ENCODE measurements around the gene PIK3R2. TPM values are rescaled to one million over a fixed set of nuclear protein-coding genes. Genes with fewer than 3 reads are reported as not detected.

Gene PIK3R2
- total and polyA plus RNA-seq, 2 of the 4 experiments (the other 2 are of a cell fraction) = 12.2 to 25.1 TPM

- Histone ChIP-seq H2AK9ac (replicated peaks; ENCODE audit: low read depth, low read length, poor library complexity) (peak overlapping the region; percentile 61), H3K23ac (ENCODE audit: low read depth, low read length) (peak overlapping the region; percentile 4), H3K9ac (ENCODE audit: low read depth, low read length) (0 out of 2 replicates have a peak overlapping the region, but pooled peaks have one; percentile 12), H2AFZ (replicated peaks; ENCODE audit: low read length, poor library complexity) (no peak overlapping the region), H2BK5ac (ENCODE audit: low read depth, low read length, poor library complexity, severe bottlenecking) (no peak overlapping the region), H3K9me1 (ENCODE audit: insufficient read depth, low read length) (peaks cover 14% of the 10 kb centered on the region), H3K4me1 (ENCODE audit: control insufficient read depth, insufficient read depth, low read length) (peaks cover 24% of the 10 kb centered on the region), H2AK5ac (ENCODE audit: low read depth, low read length) (0 out of 2 replicates have a peak overlapping the region, but pooled peaks have one; percentile 54), H3K27me3 (ENCODE audit: control insufficient read depth, insufficient read depth, low read length) (no peaks in the 10 kb centered on the region), H3K14ac (replicated peaks; ENCODE audit: low read depth, low read length) (no peak overlapping the region), H3K4me2 (ENCODE audit: low read depth, low read length) (no peak overlapping the region), H3K18ac (ENCODE audit: low read depth, low read length) (no peak overlapping the region), H4K20me1 (ENCODE audit: insufficient read depth, low read length) (peaks cover 29% of the 10 kb centered on the region), H2BK20ac (ENCODE audit: low read depth, low read length) (no peak overlapping the region), H4K91ac (ENCODE audit: insufficient read depth, low read depth, low read length) (no peak overlapping the region), H3K56ac (ENCODE audit: extremely low read depth, insufficient read depth, low read length) (no peak overlapping the region), H4K5ac (ENCODE audit: low read depth, low read length) (no peak overlapping the region), H3K27ac (ENCODE audit: insufficient read depth, low read length) (no peak overlapping the region; the same call in 1 of the 2 replicates), H3K9me3 (ENCODE audit: control insufficient read depth, insufficient read depth, low read length) (no peaks in the 10 kb centered on the region), H2BK15ac (ENCODE audit: low read depth, low read length) (no peak overlapping the region), H4K8ac (ENCODE audit: low read depth in 2 of 2, low read length in 2 of 2) (no peak overlapping the region), H3K4me3 (ENCODE audit: insufficient read depth, low read depth, low read length) (no peak overlapping the region), H3K36me3 (ENCODE audit: control insufficient read depth, insufficient read depth, low read length) (peaks cover 13% of the 10 kb centered on the region; the same call in 1 of the 2 replicates), H3K79me1 (ENCODE audit: low read depth in 1 of 2, low read length in 2 of 2) (peaks cover 15 to 49% of the 10 kb centered on the region in 2 experiments; a peak in 3 of 4 replicates), H2BK120ac (ENCODE audit: low read depth, low read length) (no peak overlapping the region), H3K4ac (ENCODE audit: low read depth, low read length) (no peak overlapping the region)
- in situ Hi-C loops (cut with MboI; ENCODE audit: low sequenced_read_pairs) (no loop called here), dilution Hi-C loops (cut with HindIII; ENCODE audit: low sequenced_read_pairs, unreplicated experiment) (no loop called here), intact Hi-C loops (cut with micrococcal nuclease) (loop anchor here (10.0 kb wide), 1 partner anchor 151 kb away; the partner anchor contains the start of gene ARRDC2)
- no peak for ATAC-seq (ENCODE audit: low read depth)
- POLR2A ChIA-PET (ENCODE audit: unreplicated experiment) = no interaction called here
- no peak for DNase-seq
- 93% methylated on average over 4 of the region's 6 CpGs; no CpG with 5 or more reads in 1 of the 2 experiments for WGBS, 2 experiments (ENCODE audit: extremely low coverage in 2 of 2, insufficient read length in 1 of 2)
- no TSS peak for BruUV-seq (replicated peaks)
- CTCF ChIA-PET = no interaction called here
- TF ChIP-seq USF2 (IDR thresholded peaks at IDR 0.05; ENCODE audit: low read depth, low read length) (no peak), MXI1 (IDR thresholded peaks at IDR 0.05; ENCODE audit: borderline replicate concordance, low read depth, low read length) (no peak), POLR2A (IDR thresholded peaks at IDR 0.05; ENCODE audit: low read depth, low read length) (no peak), RAD21 (IDR thresholded peaks at IDR 0.05; ENCODE audit: low read length) (no peak), SMC3 (IDR thresholded peaks at IDR 0.05; ENCODE audit: low read depth, low read length) (no peak), CEBPB (IDR thresholded peaks at IDR 0.05; ENCODE audit: low read depth, low read length) (no peak), ELK1 (IDR thresholded peaks at IDR 0.05; ENCODE audit: borderline replicate concordance, low read depth, low read length) (no peak), RCOR1 (IDR thresholded peaks at IDR 0.05; ENCODE audit: insufficient replicate concordance, low read length) (no peak), CHD1 (IDR thresholded peaks at IDR 0.05; ENCODE audit: low read depth, low read length) (no peak), NFE2L2 (IDR thresholded peaks at IDR 0.05; ENCODE audit: low read depth, low read length) (no peak)
- TF ChIP-seq, protein P1, sequence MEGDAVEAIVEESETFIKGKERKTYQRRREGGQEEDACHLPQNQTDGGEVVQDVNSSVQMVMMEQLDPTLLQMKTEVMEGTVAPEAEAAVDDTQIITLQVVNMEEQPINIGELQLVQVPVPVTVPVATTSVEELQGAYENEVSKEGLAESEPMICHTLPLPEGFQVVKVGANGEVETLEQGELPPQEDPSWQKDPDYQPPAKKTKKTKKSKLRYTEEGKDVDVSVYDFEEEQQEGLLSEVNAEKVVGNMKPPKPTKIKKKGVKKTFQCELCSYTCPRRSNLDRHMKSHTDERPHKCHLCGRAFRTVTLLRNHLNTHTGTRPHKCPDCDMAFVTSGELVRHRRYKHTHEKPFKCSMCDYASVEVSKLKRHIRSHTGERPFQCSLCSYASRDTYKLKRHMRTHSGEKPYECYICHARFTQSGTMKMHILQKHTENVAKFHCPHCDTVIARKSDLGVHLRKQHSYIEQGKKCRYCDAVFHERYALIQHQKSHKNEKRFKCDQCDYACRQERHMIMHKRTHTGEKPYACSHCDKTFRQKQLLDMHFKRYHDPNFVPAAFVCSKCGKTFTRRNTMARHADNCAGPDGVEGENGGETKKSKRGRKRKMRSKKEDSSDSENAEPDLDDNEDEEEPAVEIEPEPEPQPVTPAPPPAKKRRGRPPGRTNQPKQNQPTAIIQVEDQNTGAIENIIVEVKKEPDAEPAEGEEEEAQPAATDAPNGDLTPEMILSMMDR (conservative IDR thresholded peaks at IDR 0.05; ENCODE audit: low read depth, low read length) = no peak
These were observed 3.3 kb downstream of the PIK3R2 start for GRCh38 chr19:18156268-18156667.
